Urinary bladder (tissue), 4 donors: ENCODE results near the gene CD160. TPM values are rescaled to one million over a fixed set of nuclear protein-coding genes. Genes with fewer than 3 reads are reported as not detected.
"Not testable (repeated sequence)": the region's sequence is repeated elsewhere in the genome, so short reads cannot be mapped to it uniquely, and the experiment has no call there.

Experiments used
- DNase-seq: peaks from one replicate; pipeline ENCODE4 v3.0.0-alpha.2; 2015; ENCODE audit errors: extremely low spot score
- H3K27ac ChIP-seq: one replicate; pipeline ENCODE4 v1.5.1; 2013; ENCODE audit warnings: low read depth, mild to moderate bottlenecking, moderate library complexity
- H3K36me3 ChIP-seq: one replicate; pipeline ENCODE4 v1.6.1; 2013; ENCODE audit warnings: mild to moderate bottlenecking, moderate library complexity; ENCODE audit not compliant: insufficient read depth
- H3K4me1 ChIP-seq: one replicate; pipeline ENCODE4 v1.6.1; 2013; ENCODE audit warnings: mild to moderate bottlenecking, moderate library complexity; ENCODE audit not compliant: insufficient read depth
- H3K4me3 ChIP-seq: one replicate; pipeline ENCODE4 v1.5.1; 2013; ENCODE audit warnings: low read depth, low read length
- WGBS: extraction: QIAGEN DNeasy Blood & Tissue Kit; methylation state at CpG from one replicate; pipeline ENCODE4 v1.1.7; 2013; 5-methylcytosine and 5-hydroxymethylcytosine counted together
- polyA plus RNA-seq: library from polyadenylated mRNA; stranded (reverse); fragments of 200-250 nt; gene quantifications from one replicate; pipeline ENCODE4 v1.2.3, GENCODE V29; 2013
- total RNA-seq: library from RNA; depleted of rRNA; stranded (reverse); fragments of >200 nt; gene quantifications from one replicate; pipeline ENCODE4 v1.2.3, GENCODE V29; 2014
- donor health status: healthy with polysubstance abuse.
- donor health status: healthy.

CD160 gene
- total and polyA plus RNA-seq, 2 donors = 0.25 to 1.0 TPM

DNA sequence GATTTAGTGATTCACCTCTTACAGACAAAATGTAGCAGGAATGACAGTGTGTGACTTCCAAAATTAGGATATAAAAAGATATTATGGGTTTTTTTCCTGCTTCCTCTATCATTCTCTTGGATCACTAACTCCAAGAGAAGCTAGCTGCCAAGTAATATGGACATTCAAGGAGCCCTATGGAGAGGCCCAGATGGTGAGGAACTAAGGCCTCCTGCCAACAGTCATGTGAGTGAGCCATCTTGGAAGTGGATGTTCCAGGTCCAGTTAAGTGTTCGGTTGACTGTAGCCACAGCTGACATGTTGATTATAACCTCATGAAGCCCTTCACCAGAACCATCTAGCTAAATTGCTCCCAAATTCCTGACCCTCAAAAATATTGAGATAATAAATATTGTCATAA, 38.8 kb downstream of the CD160 start:
- Histone ChIP-seq H3K4me3 (no peak overlapping the region), H3K36me3 (peaks cover 5% of the 10 kb centered on the region), H3K27ac (no peak overlapping the region), H3K4me1 (no peaks in the 10 kb centered on the region)
- DNase-seq = no peak
- 94% methylated on average over 1 of the region's 1 CpG for WGBS

DNA sequence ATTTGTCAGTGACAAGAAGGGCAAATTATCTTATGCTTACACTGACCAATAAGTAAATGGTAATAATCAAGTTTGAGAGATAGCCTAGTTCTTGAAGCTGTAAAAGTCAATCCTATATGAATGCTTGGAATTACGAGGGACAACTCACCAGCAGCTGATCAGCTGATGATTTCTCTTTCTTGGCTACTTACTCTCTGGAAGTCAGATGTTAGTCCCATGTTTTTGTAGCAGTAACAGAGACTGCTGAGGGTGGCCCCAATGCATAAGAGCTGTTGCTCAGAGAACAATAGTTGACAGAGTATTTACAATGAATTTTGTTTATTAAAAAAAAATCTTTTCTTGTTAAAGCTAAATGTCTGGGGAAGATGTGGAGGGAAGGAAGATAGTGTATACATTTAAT, 39.3 kb downstream of the CD160 start:
- DNase-seq = no peak
- H3K27ac ChIP-seq = no peak overlapping the region
- H3K4me1 ChIP-seq = no peaks in the 10 kb centered on the region
- H3K36me3 ChIP-seq = peaks cover 5% of the 10 kb centered on the region
- no peak overlapping the region for H3K4me3 ChIP-seq
- WGBS = 68% methylated on average over 1 of the region's 1 CpG

DNA sequence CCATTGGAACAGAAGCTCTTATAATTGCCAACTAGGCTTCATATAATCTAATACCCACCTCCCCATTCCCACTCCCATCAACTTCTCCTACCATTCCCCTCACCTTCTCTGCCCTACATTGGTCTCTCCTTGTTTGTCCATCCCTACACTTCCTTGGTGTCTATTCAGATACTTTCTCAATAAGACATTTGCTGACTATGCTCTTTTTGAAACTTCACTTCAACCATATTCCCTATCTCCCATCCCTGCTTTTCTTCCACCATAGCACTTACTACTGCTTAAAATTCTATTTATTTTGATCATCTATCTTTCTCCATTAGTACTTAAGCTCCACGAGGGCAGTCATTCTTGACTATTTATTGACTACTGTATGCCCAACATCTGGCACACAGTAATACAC, 40.4 kb downstream of the CD160 start:
- WGBS = 93% methylated on average over 1 of the region's 1 CpG
- no peak for DNase-seq
- H3K27ac ChIP-seq = no peak overlapping the region
- H3K4me1 ChIP-seq = no peaks in the 10 kb centered on the region
- H3K4me3 ChIP-seq = no peak overlapping the region
- H3K36me3 ChIP-seq = peaks cover 6% of the 10 kb centered on the region

DNA sequence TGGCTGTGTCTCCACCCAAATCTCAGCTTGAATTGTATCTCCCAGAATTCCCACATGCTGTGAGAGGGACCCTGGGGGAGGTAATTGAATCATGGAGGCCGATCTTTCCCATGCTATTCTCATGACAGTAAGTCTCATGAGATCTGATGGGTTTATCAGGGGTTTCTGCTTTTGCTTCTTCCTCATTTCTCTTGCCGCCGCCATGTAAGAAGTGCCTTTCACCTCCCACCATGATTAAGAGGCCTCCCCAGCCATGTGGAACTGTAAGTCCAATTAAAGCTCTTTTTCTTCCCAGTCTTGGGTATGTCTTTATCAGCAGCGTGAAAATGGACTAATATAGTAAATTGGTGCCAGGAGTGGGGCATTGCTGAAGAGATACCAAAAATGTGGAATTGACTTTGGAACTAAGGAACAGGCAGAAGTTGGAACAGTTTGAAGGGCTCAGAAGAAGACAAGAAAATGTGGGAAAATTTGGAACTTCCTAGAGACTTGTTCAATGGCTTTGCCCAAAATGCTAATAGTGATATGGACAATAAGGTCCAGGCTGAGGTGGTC, 41.2 kb downstream of the CD160 start:
- H3K36me3 ChIP-seq, H3K4me3 ChIP-seq, H3K4me1 ChIP-seq, H3K27ac ChIP-seq, DNase-seq: not testable (repeated sequence)
- WGBS = 99% methylated on average over 4 of the region's 4 CpGs

DNA sequence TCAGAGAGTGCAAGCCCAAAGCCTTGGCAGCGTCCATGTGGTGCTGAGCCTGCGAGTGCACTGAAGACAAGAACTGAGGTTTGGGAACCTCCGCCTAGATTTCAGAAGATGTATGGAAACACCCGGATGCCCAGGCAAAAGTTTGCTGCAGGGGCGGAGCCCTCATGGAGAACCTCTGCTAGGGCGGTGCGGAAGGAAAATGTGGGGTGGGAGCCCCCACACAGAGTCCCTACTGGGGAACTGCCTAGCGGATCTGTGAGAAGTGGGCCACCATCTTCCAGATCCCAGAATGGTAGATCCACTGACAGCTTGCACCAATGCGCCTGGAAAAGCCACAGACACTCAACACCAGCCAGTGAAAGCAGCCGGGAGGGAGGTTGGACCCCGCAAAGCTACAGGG, 42.2 kb downstream of the CD160 start:
- WGBS = over 99% methylated on average over 11 of the region's 11 CpGs
- H3K4me3 ChIP-seq, H3K27ac ChIP-seq, H3K36me3 ChIP-seq, H3K4me1 ChIP-seq, DNase-seq: not testable (repeated sequence)

DNA sequence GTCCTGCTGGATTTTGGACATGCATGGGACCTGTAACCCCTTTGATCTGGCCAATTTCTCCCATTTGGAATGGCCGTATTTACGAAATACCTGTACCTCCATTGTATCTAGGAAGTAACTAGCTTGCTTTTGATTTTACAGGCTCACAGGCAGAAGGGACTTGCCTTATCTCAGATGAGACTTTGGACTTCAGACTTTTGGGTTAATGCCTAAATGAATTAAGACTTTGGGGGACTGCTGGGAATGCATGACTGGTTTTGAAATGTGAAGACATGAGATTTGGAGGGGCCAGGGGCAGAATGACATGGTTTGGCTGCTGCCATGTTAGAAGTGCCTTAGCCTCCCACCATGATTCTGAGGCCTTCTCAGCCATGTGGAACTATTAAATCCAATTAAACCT, 42.7 kb downstream of the CD160 start:
- H3K36me3 ChIP-seq, H3K4me1 ChIP-seq, DNase-seq, H3K27ac ChIP-seq, H3K4me3 ChIP-seq: not testable (repeated sequence)
- WGBS = 98% methylated on average over 2 of the region's 2 CpGs

DNA sequence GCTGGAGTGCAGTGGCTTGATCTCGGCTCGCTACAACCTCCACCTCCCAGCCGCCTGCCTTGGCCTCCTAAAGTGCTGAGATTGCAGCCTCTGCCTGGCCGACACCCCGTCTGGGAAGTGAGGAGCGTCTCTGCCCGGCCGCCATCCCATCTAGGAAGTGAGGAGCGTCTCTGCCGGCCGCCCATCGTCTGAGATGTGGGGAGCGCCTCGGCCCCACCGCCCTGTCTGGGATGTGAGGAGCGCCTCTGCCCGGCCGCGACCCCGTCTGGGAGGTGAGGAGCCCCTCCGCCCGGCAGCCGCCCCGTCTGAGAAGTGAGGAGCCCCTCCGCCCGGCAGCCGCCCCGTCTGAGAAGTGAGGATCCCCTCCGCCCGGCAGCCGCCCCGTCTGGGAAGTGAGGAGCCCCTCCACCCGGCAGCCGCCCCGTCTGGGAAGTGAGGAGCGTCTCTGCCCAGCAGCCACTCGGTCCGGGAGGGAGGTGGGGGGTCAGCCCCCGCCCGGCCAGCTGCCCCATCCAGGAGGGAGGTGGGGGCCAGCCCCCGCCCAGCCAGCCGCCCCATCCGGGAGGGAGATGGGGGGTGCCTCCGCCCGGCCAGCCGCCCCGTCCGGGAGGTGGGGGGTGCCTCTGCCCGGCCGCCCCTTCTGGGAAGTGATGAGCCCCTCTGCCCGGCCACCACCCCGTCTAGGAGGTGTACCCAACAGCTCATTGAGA, 45.1 kb downstream of the CD160 start:
- not testable (repeated sequence) for H3K36me3 ChIP-seq, DNase-seq, H3K4me1 ChIP-seq, H3K4me3 ChIP-seq, H3K27ac ChIP-seq
- WGBS = 95% methylated on average over 52 of the region's 52 CpGs

DNA sequence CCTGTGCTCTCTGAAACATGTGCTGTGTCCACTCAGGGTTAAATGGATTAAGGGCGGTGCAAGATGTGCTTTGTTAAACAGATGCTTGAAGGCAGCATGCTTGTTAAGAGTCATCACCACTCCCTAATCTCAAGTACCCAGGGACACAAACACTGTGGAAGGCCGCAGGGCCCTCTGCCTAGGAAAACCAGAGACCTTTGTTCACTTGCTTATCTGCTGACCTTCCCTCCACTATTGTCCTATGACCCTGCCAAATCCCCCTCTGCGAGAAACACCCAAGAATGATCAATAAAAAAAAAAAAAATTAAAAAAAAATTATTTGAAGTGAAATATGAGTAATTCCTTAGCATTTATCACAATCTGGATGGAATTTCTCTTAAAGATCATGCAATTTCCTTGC, 45.8 kb downstream of the CD160 start:
- H3K4me1 ChIP-seq, H3K27ac ChIP-seq, DNase-seq, H3K36me3 ChIP-seq, H3K4me3 ChIP-seq: not testable (repeated sequence)
- 83% methylated on average over 2 of the region's 3 CpGs for WGBS

DNA sequence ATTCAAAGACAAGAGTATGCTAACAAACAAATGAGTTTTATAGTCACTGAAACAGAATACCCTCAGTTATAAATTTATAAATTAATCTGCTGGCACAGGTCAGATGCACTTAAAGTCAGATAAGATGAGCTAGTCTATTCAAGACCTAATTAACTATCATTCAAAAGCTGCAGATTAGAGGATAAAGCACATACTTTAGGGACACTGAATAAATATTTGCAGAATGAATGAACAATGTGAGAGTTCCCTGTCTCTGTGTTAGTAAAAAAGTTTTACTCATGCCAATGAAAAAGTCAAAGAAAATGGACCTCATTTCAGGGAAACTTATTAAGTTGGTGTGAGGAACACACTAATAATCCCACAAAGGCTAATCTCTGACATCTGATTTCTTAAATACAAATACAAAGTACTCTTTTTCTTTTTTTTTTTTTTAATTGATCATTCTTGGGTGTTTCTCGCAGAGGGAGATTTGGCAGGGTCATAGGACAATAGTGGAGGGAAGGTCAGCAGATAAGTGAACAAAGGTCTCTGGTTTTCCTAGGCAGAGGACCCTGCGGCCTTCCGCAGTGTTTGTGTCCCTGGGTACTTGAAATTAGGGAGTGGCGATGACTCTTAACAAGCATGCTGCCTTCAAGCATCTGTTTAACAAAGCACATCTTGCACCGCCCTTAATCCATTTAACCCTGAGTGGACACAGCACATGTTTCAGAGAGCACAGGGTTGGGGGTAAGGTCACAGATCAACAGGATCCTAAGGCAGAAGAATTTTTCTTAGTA, 46.5 kb downstream of the CD160 start:
- H3K36me3 ChIP-seq = not testable (repeated sequence)

DNA sequence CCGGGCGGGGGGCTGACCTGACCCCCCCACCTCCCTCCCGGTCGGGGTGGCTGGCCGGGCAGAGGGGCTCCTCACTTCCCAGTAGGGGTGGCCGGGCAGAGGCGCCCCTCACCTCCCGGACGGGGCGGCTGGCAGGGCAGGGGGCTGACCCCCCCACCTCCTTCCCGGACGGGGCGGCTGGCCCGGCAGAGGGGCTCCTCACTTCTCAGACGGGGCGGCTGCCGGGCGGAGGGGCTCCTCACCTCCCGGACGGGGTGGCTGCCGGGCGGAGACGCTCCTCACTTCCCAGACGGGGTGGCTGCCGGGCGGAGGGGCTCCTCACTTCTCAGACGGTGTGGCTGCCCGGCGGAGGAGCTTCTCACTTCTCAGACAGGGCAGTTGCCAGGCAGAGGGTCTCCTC, 47.6 kb downstream of the CD160 start:
- not testable (repeated sequence) for DNase-seq, H3K36me3 ChIP-seq
- WGBS = 94% methylated on average over 29 of the region's 29 CpGs

More for the DNA sequence above, 46.5 kb downstream of the CD160 start:
- DNase-seq, H3K4me1 ChIP-seq, H3K4me3 ChIP-seq, H3K27ac ChIP-seq: not testable (repeated sequence)
- 87% methylated on average over 5 of the region's 5 CpGs for WGBS

DNA sequence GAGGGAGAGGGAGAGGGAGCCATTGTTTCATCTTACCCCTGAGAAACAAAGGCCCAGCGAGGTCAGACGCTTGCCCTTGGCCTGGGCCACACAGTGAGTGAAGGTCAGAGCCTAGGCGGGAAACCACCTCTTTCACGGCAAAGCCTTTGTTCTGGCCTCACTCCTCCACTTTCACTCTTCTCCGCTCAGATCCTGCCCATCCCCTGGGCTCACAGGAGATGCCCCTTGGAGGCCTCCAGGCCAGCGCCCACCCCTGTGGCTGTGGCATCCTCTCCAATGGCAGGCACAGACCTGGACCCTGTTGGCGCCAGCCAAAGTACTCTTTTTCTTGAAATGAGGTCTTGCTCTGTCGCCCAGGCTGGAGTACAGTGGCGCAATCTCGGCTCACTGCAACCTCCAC, 48.7 kb downstream of the CD160 start:
- not testable (repeated sequence) for H3K36me3 ChIP-seq, H3K4me1 ChIP-seq, H3K27ac ChIP-seq, DNase-seq, H3K4me3 ChIP-seq
- 94% methylated on average over 10 of the region's 10 CpGs for WGBS

More for the DNA sequence above, 47.6 kb downstream of the CD160 start:
- not testable (repeated sequence) for H3K4me3 ChIP-seq, H3K4me1 ChIP-seq, H3K27ac ChIP-seq

DNA sequence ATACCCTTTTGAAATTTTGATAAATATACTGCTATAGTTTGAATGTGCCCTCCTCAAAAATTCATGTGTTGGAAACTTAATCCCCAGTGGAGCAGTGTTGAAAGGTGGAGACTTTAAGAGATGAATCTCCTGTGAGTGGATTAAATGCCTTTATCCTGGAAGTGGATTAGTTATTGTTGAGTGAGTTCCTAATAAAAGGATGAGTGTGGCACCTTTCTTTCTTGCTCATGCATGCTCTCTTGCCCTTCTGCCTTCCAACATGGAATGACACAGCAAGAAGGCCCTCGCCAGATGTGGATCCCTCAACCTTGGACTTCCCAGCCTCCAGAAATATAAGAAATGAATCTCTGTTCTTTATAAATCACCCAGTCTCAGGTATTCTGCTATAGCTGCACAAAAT, 51.8 kb downstream of the CD160 start:
- 99% methylated on average over 1 of the region's 1 CpG for WGBS
- peaks cover 4% of the 10 kb centered on the region for H3K36me3 ChIP-seq
- H3K4me1 ChIP-seq = no peaks in the 10 kb centered on the region

DNA sequence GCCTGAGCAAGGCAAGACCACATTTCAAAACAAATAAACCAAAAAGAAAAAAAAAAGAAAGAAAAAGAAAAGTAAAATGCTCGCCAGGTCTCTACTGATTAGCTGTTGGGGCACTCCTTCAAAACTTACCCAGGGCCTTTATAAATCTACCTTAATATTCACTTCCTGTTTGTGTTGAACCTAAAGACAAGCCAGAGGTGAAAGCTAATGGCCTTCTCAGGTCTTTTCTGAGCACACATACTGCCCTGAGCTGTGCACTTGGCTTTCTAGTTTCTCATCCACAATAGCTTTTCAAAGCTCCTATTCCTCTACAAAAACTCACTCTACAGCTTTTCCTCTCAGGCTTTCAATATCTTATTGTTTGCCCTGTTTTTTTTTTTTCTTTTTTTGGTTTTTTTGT, 54.1 kb downstream of the CD160 start:
- 88% methylated on average over 1 of the region's 1 CpG for WGBS
- H3K27ac ChIP-seq = no peak overlapping the region
- H3K4me3 ChIP-seq = no peak overlapping the region
- H3K36me3 ChIP-seq = peaks cover 4% of the 10 kb centered on the region
- DNase-seq = no peak
- no peaks in the 10 kb centered on the region for H3K4me1 ChIP-seq

More for the DNA sequence above, 51.8 kb downstream of the CD160 start:
- no peak for DNase-seq
- Histone ChIP-seq H3K4me3 (no peak overlapping the region), H3K27ac (no peak overlapping the region)
